Urothelium cell line (cell line): Measurements from ENCODE around the gene COMMD7.

ENCODE experiments used
- DNase-seq: peaks from one replicate; pipeline ENCODE4 v3.0.0; 2011; ENCODE audit warnings: low spot score, mixed read lengths
- FAIRE-seq: peaks from 2 replicates; lab custom pipeline; 2011; peaks lifted over from hg19 to GRCh38; lab: Jason Lieb, UNC

The COMMD7 gene

DNA sequence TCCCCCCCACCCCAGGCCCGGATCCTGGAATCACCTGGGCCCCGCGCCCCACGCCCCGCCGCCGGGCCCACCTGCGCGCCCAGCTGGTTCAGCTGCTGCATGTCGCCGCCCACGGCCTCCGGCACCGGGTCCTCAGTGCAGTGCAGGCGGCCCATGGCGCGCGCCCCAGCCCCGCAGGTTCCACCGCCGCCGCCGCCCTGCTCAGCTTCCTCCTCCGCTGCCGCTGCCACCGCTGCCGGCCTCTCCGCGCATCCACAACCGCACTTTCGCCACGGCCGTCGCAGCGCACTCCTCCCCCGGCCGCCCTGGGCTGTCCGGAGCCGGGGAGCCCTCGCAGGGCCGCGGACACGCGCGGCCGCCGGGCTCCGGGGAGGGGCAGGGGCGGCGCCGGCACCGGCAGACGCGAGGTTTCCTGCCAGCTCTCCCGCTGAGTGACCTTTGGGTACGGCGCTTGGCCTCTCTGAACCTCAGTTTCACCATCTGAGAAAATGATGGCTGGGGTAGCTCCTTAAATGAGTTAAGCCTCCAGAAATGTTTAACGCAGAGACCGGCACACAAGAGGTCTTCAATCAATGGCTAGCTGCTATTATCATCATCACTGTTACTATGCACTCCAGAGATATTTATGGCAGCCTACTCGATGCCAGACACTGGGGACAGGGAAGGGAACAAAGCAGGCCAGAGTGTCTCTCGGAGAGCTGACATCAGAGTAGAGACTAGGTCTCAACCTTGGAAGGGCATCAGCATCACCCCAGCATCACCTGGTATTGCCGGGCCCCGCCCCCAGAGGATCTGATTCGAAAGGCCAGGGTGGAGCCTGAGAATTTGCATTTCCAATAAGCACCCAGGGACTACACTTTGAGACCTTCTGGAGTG is at the start of gene COMMD7:
Gene COMMD7 (minus strand): TSS at position 231 of the 876 bp plus-strand sequence. CDS start 76 bp downstream, at position 155.
- peak; percentile 50 for DNase-seq
- FAIRE-seq = no peak

DNA sequence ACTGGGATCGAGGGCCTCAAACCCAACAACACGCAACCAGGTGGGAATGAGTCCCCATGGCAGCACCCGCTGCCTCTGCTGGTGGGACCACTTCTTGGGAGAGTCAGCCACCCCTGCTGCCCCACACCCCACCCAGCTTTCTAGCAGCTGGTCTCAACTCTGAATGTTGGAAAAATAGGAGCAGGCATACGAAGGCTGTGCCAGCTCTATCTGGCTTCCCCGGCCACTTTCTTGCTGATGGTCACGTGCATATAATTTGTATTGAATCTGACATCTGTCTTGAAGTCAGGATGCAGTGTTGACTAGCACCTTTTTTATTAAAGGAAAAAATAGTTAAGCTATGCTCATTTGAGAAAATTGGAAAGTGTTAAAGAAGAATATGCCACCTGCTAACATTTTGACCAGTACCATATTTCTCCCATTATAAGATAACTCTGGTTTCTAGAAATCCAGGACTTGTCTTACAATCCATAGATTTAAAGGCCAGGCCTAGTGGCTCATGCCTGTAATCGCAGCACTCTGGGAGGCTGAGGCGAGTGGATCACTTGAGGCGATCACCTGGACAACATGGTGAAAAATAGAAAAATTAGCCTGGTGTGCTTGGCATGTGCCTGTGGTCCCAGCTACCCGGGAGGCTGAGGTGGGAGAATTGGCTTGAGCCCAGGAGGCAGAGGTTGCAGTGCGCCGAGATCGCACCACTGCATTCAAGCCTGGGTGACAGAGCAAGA is 49.6 kb upstream of the COMMD7 start:
- DNase-seq = no peak
- FAIRE-seq = no peak

DNA sequence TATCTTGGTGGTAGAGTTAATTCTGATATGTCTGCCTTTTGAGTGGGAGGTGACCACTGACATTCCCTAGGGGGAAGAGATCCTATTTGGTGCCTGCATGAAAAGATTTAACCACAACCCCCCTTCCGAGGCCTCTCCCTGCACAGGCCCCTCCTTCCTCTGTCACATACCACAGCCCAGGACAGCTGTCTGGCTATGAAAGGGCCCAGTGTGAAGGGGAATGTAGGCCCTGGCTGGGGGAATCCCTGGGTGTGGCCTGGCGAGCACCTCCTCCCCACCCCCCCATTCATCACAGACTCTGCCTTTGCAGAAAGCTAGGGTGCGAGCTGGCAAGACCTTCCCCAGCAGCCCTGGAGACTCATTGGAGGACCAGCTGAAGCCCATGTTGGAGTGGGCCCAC is 49.0 kb upstream of the COMMD7 start:
- DNase-seq (peak; percentile 79), FAIRE-seq (no peak)

DNA sequence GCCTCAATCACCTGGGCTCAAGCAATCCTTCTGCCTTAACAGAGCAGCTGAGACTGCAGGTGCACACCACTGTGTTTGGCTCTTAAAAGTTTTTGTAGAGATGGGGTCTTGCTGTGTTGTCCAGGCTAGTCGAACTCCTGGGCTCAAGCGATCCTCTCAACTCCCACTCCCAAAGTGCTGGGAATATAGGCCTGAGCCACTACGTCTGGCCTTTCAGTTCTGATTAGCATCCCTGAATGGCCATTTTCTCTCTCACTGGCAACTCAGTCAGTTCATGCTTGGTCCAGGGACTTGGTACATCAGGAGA is 47.4 kb upstream of the COMMD7 start:
- FAIRE-seq (no peak), DNase-seq (no peak)

DNA sequence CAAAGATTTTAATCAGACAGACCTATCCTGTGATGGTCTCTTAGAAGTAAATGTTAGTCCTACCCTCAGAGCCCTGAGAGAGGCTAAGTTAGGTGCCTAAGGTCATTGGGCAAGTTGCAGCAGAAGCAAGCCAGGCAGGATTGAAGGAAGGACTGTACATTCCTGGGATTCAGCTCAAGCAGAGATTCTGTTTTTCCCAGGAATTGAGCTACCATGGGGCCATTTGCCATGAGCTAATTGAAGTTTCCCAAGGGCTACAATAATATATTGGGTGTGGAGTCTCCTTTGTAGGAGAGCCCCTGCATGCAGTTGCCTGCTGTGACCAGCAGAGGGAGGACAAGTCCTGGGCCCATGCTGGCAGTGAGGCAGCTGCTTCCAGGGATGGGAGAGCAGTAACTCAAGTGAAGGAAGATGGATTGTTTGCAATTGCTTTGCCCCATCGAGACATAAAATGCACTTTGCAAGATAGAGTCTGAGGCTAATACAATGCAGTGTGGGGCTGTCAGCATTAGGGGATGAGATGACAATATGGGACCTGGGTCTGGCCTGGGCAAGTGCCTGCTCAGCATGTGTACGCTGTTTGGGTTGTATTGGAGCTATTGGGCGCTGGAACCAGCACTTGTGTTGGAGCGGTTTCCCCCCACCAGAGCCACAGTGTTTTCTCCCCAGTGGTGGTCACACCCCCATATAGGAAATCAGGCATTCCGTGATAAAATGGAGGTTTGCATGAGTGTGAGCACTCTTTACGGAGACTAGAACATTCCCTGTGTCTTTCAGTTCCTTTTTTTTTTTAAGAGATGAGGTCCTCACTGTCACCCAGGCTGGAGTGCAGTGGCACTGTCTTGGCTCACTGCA is 46.9 kb upstream of the COMMD7 start:
- peak; percentile 90 for DNase-seq
- FAIRE-seq = no peak

DNA sequence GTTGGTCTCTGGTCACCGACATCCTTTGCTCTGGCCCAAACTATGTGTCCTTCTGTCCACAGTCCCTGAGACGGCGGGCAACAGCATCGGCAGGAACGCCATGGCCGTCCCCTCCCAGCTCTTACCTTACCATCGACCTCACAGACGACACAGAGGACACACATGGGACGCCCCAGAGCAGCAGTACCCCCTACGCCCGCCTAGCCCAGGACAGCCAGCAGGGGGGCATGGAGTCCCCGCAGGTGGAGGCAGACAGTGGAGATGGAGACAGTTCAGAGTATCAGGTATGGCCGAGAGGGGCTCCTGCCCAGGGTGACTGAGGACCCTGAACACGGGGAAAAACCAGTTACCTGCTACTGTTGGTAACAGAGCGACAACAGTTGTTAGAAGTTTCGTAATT is 43.9 kb upstream of the COMMD7 start:
- FAIRE-seq (no peak), DNase-seq (no peak)

DNA sequence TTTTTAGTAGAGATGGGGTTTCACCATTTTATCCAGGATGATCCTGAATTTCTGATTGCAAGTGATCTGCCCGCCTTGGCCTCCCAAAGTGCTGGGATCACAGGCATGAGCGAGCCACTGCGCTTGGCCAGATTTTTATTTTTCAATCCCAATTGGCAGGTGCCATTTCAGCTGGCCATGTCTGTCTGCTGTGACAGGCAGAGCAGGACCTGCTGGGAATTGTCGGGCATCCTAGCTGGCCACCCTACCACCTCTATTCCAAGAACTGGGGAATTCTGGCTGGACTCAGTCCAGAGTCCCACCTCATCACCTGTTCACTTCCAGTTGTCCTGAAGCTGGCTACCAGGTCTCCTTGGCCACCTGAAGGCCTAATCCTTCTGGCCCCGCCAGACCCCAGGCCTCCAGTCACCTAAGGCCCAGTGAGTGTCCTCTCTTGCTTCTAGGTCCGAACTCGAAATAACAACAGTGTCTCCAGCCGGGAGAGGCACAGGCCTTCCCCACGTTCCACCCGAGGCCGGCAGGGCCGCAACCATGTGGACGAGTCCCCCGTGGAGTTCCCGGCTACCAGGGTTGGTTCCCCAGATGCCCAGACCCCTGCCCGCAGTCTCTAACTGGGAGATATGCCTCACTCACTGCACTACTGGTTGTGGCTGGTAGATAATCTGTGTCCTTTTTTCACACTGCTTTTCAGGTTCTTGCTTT is 42.9 kb upstream of the COMMD7 start:
- no peak for DNase-seq
- FAIRE-seq = no peak

DNA sequence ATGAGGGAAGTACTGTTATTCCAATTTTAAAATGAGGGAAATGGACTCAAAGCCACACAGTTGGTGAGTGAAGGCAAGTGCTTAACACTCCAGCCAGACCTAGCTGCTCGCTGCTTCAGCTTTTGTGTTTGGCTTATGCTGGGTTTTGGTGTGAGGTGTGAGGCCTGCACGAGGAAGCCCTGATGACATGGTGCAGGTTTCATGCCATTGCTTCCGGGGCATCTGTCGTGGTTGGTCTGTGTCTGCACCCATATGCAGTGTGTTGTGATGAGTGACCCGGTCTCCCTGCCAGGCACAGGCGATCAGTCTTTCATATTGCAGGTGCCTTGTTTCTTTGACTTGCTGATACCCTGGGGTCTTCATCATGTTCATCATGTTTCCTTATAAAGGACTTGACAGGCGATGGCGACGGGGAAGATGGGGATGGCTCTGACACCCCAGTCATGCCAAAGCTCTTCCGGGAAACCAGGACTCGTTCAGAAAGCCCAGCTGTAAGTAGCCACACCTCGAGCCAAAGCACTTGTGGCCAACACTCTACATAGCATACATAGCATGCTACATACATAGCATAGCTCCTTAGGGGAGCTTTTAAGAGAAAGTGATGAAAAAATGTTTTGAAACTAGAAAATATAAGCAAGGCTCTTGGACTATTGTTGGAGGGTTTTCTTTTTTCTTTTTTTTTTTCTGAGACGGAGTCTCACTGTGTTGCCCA is 41.3 kb upstream of the COMMD7 start:
- DNase-seq = no peak
- no peak for FAIRE-seq

DNA sequence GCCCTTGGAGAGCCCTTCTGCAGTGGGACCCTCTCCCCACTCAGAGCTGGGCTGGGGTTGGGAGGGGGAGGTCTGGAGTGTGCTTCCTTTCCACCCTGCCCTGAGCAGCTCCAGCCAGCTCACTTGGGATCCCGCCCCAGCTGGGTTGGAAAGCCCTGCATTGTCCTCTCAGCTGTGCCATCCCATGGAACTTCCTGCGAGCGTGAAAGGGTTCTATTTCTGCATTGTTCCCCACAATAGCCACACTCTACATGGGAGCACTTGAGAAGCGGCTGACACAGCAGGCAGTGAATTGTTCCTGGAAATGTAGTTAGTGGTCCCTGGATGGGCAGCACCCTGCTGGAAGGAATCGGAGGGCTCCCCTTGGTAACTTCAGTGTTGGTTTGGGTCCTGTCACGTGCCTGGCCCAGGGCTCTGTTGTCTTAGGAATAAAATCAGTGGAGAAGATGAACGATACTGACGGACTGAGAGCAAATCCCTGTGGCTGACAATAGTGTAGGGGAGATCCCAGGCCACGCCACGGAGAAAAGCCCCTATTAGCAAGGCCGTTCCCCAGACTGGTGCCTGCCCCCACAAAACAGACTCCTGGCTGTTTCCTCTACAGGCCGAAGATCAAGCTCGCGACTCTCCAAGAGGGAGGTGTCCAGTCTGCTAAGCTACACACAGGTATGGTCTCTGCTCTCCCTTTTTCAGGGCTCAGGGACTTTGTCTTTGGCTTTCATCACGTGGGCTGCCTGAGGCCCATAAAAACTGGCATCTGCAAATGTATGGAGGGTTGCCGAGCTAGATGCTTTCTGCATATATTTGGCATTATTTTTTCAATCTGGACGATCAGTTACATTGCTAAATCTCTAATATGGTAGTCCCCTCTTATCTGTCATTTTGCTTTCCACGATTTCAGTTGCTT is 37.7 kb upstream of the COMMD7 start:
- DNase-seq (no peak), FAIRE-seq (no peak)

DNA sequence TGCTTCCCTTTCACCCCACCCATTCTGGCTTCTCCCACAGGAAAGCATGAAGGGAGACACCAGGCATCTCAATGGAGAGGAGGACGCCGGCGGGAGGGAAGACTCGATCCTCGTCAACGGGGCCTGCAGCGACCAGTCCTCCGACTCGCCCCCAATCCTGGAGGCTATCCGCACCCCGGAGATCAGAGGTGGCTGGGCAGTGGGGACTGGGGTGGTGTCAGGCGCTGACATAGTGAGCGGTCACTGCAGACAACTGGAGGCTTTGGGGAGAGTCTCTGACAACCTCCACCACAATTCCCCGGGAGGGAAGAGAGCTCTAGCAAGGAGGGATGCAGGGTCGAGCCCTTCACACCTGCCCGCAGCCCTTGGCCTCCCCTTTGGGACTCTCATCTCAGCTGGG is 37.0 kb upstream of the COMMD7 start:
- DNase-seq (no peak), FAIRE-seq (no peak)

DNA sequence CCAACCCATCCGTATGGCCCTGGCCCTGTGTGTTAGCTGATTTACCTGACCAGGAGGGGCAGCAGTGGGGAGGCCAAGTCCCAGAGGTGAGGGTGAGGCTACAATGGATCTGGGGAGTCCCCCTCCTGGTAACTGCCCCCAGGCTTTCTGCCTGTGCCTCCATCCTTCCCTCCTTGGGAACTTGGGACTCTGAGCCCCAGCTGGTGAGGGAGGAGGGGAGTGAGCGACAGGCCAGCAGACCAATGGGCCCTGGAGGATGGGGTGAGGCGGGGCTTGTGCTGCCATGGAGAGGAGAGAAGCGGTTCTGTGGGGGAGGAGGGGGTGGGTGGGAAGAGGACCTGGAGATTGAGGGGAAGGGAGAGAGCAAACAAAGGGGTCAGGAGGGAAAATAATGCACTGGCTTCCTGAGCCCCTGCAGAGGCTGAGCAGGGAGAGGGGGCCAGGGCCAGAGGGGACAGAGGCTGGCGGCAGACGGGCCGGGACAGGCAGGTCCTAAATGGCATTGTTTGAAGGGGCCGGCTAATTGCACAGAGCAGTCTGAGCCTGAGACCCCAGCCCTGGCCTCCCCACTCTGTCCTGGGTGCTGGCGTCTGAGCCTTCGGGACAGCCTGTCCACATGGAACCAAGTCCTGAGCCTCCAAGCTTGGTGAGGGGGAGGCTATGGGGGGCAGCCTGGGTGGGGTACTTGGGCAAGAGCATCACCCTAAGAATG is 36.4 kb upstream of the COMMD7 start:
- peak; percentile 38 for DNase-seq
- no peak for FAIRE-seq

DNA sequence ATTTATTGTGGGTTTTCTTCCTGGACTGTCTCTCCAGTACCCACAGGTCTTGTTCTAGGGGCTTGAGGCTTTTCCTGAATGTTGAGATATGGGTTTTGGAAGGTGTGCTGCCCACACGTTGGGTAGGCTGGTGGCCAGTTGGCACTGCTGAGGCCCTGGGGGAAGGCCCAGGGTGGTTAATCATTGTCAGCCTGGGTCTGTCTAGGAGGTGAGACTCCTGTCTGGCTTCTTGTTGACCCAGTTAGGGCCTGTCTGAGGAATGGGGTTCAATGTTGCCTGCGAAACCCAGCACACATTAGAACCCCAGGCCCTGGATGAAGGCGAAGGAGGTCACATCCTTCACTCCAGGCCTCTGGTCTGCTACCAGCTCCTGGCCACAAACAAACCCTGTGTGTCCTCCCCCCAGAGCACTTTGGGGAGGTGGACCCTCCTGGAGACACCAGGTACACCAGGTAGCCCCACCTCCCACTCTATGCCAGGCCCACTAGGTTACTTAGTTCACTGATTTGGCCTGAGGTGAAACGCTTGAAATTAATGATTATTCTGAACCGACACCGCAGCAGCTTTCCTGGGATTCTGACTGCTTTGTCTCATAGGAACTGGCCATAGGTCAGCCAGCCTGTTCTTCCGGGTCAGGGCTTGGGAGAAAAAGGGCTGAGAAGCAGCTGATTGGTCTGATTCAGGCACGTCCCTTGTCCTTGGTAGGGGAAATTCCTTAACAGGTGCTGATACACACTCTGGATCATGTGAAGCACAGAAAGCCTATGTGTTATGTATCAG is 34.1 kb upstream of the COMMD7 start:
- no peak for DNase-seq
- no peak for FAIRE-seq

DNA sequence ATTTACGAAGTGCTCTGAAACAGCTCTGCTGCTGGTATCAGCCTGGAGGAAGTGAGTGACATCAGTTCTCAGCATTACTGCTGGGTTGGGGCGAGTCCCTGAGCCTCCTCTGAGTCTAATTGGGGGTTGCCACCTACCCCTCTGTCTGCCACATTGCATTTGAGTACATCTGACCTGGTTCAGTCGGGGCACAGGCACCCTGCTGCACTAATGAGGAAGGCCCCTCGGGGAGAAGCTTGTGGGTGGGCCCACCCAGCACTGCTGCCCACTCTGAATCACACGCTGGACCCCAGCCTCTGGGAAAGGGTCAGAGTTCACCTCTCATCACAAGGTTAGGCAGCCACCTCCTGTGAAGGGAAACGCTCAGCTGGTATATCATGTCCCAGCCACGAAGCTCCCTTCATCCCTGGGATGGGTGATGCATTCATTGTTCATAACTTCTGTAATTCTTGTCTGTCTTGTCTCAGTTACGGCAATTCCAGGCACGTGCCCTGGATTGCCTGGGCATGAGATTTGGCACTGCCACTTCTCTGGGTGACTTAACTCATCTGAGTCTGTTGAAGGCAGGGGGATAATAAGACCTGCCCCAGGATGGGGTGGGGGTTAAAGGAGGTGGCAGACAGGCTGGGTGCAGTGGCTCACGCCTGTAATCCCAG is 32.2 kb upstream of the COMMD7 start:
- DNase-seq = no peak
- FAIRE-seq = no peak

DNA sequence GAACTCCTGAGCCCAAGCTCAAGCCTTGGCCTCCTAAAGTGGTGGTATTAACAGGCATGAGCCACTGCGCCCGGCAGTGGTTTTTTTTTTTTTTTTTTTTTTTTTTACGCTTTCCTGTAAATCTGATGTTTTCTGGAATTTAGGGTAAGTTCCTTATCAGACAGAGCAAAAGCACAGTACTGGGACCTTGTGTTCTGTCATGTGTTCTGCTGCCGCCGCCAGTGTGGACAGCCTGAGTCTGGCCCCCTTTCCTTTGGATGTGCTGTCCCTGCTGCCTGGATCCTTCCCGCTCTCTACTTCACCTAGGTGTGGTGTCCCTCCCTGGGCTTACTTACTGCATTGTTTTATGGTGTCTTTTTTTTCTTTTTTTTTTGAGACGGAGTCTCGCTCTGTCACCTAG is 30.6 kb upstream of the COMMD7 start:
- DNase-seq (no peak), FAIRE-seq (no peak)

DNA sequence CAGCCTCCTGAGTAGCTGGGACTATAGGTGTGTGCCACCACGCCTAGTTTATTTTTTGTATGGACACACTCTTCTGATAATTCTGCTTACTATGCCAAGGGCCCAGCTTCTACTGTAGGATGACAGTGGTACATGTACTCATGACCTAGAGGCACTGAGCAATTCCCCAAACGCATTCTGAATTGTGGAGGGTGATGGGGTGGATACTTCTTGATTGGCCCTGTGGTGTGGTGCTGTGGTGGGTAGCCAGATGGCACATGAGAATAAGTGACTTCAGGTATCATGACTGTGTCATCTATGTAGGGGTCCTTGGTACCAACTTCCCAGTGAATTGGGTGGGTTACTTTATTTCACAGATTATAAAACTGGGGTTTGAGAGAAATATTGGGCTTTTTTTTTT is 30.0 kb upstream of the COMMD7 start:
- DNase-seq (no peak), FAIRE-seq (no peak)

DNA sequence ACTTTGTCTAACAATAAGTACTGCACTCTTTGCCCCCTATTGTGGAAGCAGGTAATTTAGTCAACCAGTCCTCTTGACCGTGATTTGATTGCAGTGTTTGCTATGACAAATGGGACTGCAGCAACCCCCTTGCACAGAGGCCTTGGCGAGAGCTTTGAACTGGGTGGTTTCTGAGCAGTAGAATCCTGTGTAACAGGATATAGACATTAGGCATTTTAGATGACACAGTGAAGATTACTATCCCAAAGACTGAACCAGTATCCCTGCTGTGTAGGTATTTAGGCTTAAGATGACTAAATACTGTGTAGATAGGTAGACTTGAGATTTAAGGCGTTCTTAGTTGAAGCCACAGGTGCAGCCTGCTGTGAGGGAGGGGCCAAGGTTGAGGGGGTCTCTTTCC is 28.8 kb upstream of the COMMD7 start:
- DNase-seq = no peak

More for the DNA sequence above, 28.8 kb upstream of the COMMD7 start:
- no peak for FAIRE-seq
